Rectal smooth muscle tissue (tissue), 1 donor: ENCODE results near the gene SEMA3D.

Experiments used
- H3K27ac ChIP-seq: one replicate; pipeline ENCODE4 v1.7.0; 2013; ENCODE audit warnings: low read depth, low read length, inconsistent platforms
- H3K27me3 ChIP-seq: one replicate; pipeline ENCODE4 v1.7.0; 2013; ENCODE audit warnings: low read length; ENCODE audit not compliant: control insufficient read depth, insufficient read depth
- H3K36me3 ChIP-seq: one replicate; pipeline ENCODE4 v1.7.0; 2013; ENCODE audit warnings: low read length; ENCODE audit not compliant: control insufficient read depth, insufficient read depth
- H3K4me1 ChIP-seq: one replicate; pipeline ENCODE4 v1.7.0; 2013; ENCODE audit warnings: low read length; ENCODE audit not compliant: control insufficient read depth, insufficient read depth
- H3K4me3 ChIP-seq: one replicate; pipeline ENCODE4 v1.7.0; 2013; ENCODE audit warnings: low read length
- H3K9ac ChIP-seq: one replicate; pipeline ENCODE4 v1.7.0; 2013; ENCODE audit warnings: low read length

SEMA3D gene

GRCh38 chr7:85186521-85187241, at the start of gene SEMA3D:
Gene SEMA3D, minus strand, starts transcription at chr7:85187056. Its CDS starts 65,165 bp downstream, at chr7:85121891.
- peaks cover 7% of the 10 kb centered on the region for H3K4me1 ChIP-seq
- H3K27me3 ChIP-seq = peaks cover 14% of the 10 kb centered on the region
- H3K9ac ChIP-seq = no peak within 1 kb of the TSS
- no peaks in the 10 kb centered on the region for H3K36me3 ChIP-seq
- no peak within 1 kb of the TSS for H3K27ac ChIP-seq
- peak within 1 kb of the TSS; percentile 71 for H3K4me3 ChIP-seq

GRCh38 chr7:85234730-85235129, 47.9 kb upstream of the SEMA3D start:
- H3K4me1 ChIP-seq = no peaks in the 10 kb centered on the region
- H3K4me3 ChIP-seq = no peak overlapping the region
- H3K9ac ChIP-seq = no peak overlapping the region
- H3K27me3 ChIP-seq = no peaks in the 10 kb centered on the region
- H3K36me3 ChIP-seq = no peaks in the 10 kb centered on the region
- no peak overlapping the region for H3K27ac ChIP-seq

GRCh38 chr7:85232068-85232467, 45.2 kb upstream of the SEMA3D start:
- Histone ChIP-seq H3K9ac (no peak overlapping the region), H3K27ac (no peak overlapping the region), H3K4me3 (no peak overlapping the region), H3K4me1 (no peaks in the 10 kb centered on the region), H3K36me3 (no peaks in the 10 kb centered on the region), H3K27me3 (no peaks in the 10 kb centered on the region)

GRCh38 chr7:85230623-85231022, 43.8 kb upstream of the SEMA3D start:
- H3K36me3 ChIP-seq = no peaks in the 10 kb centered on the region
- H3K4me1 ChIP-seq = no peaks in the 10 kb centered on the region
- H3K27ac ChIP-seq = no peak overlapping the region
- no peak overlapping the region for H3K4me3 ChIP-seq
- no peak overlapping the region for H3K9ac ChIP-seq
- no peaks in the 10 kb centered on the region for H3K27me3 ChIP-seq

DNA sequence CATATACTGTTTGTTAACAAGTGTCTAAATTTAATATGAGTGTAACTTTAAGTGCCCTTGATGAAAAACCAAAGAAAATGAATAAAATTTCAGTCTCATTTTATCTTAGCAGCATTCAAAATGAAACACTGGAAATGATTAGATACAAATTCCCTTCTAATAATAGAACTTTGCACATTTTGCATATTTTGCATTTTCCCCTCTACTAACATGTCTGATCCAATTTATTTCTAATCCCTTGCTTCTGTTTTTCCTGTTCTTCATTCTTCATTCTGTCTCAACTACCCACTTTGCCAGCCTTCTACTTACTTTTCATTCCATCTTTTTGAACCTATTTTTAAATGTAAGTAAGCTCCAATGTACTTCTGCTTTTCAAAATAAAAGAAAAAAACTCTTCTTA, 42.7 kb upstream of the SEMA3D start:
- Histone ChIP-seq H3K36me3 (no peaks in the 10 kb centered on the region), H3K27me3 (no peaks in the 10 kb centered on the region), H3K4me1 (no peaks in the 10 kb centered on the region), H3K27ac (no peak overlapping the region), H3K4me3 (no peak overlapping the region), H3K9ac (no peak overlapping the region)

DNA sequence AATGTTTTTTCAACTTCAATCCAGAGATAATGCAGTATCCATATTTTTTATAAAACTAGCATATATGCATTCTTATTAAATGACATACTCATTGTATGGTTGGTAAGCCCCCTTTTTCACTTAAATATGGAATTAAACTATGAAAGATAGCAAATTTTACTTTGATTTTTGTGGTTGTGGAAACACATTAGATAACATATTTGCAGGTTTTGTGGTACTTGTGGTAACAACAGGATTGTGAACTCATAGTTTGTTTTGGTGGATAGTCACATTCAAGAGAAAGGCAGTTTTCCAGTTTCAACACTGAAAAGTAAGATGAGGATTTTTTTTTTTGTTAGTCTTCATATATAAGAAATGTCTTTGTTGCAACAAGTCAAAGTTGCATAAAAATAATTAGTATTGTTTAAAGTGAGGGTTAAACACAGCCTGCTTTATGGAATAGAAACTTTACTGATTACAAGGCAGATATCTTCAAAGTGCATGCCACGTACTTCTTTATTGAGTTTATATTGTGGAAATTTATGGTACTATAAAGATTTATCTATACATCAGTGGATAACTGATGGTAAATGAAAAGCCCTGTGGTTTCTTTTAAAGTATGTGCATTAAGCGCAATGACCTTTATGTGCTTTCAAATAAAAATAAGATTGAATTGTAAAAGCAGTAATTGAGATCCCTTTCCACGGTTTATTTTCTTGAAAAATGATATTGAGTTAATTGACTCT, 39.7 kb upstream of the SEMA3D start:
- H3K4me1 ChIP-seq = no peaks in the 10 kb centered on the region
- no peak overlapping the region for H3K9ac ChIP-seq
- H3K36me3 ChIP-seq = no peaks in the 10 kb centered on the region
- no peak overlapping the region for H3K4me3 ChIP-seq
- no peak overlapping the region for H3K27ac ChIP-seq
- H3K27me3 ChIP-seq = no peaks in the 10 kb centered on the region

DNA sequence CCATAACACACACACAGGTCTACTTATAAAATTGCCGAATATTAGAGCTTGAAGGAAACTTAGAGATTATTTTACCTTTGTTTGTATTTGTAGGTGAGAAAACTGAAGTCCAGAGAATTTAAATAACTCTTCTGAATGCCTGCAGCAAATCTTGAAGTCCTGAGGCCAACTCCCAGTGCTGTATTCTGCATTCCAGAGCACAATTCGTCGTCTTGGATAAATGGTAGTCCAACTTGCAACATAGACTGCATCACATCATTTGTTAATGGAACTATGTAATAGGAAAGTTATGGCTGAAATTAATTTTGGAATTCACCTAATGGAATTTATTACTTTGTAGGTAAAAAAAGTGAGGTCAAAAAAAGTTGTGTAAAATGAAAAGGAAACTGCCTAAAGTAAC, 37.3 kb upstream of the SEMA3D start:
- Histone ChIP-seq H3K4me1 (no peaks in the 10 kb centered on the region), H3K36me3 (no peaks in the 10 kb centered on the region), H3K4me3 (no peak overlapping the region), H3K27me3 (no peaks in the 10 kb centered on the region), H3K27ac (no peak overlapping the region), H3K9ac (no peak overlapping the region)

DNA sequence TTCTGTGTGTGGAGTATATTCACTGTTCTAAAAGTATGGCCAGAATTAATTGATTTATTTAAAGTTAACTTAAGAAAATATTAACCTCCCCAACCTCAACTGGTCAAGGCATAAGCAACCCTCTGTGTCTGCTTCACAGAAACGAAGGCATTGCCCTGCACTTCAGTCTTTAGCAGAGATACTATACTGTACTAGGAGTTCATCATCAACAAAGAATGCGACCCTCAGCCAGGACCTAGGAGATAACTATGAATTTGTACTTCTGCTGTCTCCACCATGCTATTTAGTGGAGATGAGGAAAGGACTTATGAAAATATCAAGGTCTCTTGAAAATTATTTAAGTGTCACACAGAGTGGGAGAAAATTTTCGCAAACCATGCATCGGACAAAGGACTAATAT, 35.7 kb upstream of the SEMA3D start:
- no peak overlapping the region for H3K4me3 ChIP-seq
- no peaks in the 10 kb centered on the region for H3K36me3 ChIP-seq
- no peak overlapping the region for H3K9ac ChIP-seq
- H3K4me1 ChIP-seq = no peaks in the 10 kb centered on the region
- H3K27me3 ChIP-seq = no peaks in the 10 kb centered on the region
- no peak overlapping the region for H3K27ac ChIP-seq

DNA sequence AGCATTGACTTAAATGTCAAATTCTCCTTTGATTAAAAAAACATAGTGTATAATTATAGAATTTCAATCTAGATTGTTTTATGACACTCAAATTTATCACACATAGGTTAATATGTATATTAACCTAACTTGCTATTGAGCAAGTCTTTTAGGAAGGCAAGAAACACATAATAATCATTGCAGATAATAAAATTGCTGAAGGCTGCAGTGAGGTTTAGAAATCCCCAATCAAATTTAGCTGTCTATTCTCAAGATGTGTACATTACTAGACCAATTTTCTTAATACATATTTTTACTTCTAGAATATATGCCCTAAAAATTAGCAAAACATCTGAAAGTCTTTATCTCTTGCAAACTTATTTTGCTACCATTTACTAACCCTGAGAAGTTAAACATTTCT, 34.9 kb upstream of the SEMA3D start:
- Histone ChIP-seq H3K4me3 (no peak overlapping the region), H3K36me3 (no peaks in the 10 kb centered on the region), H3K9ac (no peak overlapping the region), H3K27ac (no peak overlapping the region), H3K4me1 (no peaks in the 10 kb centered on the region), H3K27me3 (no peaks in the 10 kb centered on the region)

DNA sequence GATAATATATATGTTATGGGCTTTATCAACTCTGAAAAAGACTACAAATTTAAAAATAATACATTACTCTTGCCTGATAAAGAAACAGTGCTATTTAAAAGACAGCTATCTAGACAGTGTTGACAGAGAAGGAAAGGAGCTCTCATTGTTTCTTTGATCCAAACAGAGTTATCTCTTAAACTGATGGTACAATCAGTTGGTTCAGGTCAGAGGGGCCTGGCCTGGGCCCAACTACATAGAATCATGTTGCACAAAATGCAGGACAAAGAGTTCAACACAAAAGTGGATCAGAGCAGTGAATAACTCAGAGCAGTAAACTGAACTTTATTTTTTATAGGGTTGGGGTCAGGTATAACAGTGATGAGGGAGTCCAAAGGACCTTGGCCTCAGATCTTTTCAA, 33.8 kb upstream of the SEMA3D start:
- H3K27me3 ChIP-seq = no peaks in the 10 kb centered on the region
- H3K9ac ChIP-seq = no peak overlapping the region
- no peaks in the 10 kb centered on the region for H3K4me1 ChIP-seq
- no peak overlapping the region for H3K27ac ChIP-seq
- H3K4me3 ChIP-seq = no peak overlapping the region
- H3K36me3 ChIP-seq = no peaks in the 10 kb centered on the region

DNA sequence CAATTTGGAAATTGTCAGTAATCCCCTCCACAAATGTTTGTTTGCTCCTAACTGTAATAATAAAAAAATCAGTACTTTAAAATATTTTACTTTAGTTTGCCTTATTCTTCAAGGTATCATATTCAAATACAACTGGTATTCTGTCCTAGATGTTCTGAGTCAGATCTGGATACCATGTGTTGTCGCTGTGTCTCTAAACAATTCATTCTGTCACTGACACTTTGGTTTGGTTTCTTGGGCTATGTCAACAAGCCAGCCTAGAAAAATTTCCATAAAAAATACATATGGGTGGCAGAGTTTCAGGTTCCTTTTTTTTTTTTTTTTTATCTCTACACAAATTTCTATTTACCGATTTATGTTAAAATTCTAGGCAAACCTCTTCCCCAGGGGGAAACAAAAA, 33.2 kb upstream of the SEMA3D start:
- Histone ChIP-seq H3K4me1 (no peaks in the 10 kb centered on the region), H3K27ac (no peak overlapping the region), H3K36me3 (no peaks in the 10 kb centered on the region), H3K9ac (no peak overlapping the region), H3K27me3 (no peaks in the 10 kb centered on the region), H3K4me3 (no peak overlapping the region)

- Histone ChIP-seq H3K36me3 (no peaks in the 10 kb centered on the region), H3K4me3 (no peak overlapping the region), H3K9ac (no peak overlapping the region), H3K4me1 (no peaks in the 10 kb centered on the region), H3K27me3 (no peaks in the 10 kb centered on the region), H3K27ac (no peak overlapping the region)
Observed at GRCh38 chr7:85217085-85217484, 30.2 kb upstream of the SEMA3D start.

GRCh38 chr7:85215098-85215497, 28.2 kb upstream of the SEMA3D start:
- H3K27me3 ChIP-seq = no peaks in the 10 kb centered on the region
- H3K4me1 ChIP-seq = no peaks in the 10 kb centered on the region
- H3K9ac ChIP-seq = no peak overlapping the region
- H3K4me3 ChIP-seq = no peak overlapping the region
- no peaks in the 10 kb centered on the region for H3K36me3 ChIP-seq
- H3K27ac ChIP-seq = no peak overlapping the region
